Neuronal stem cell (in vitro differentiated cells): ENCODE data around the gene IL20RB.

Experiments
- DNase-seq: peaks from one replicate; pipeline ENCODE4 v3.0.0-alpha.2; 2013; ENCODE audit warnings: low spot score
- H2AFZ ChIP-seq: one replicate; pipeline ENCODE4 v1.6.1; 2013; ENCODE audit warnings: mild to moderate bottlenecking, low read length, inconsistent platforms
- H2AK5ac ChIP-seq: 2 replicates; pipeline ENCODE4 v1.6.1; 2013; ENCODE audit warnings: low read depth, mild to moderate bottlenecking, inconsistent platforms, low read length, moderate library complexity, mixed read lengths
- H2BK120ac ChIP-seq: 2 replicates; pipeline ENCODE4 v1.6.1; 2013; ENCODE audit warnings: low read depth, mild to moderate bottlenecking, inconsistent platforms, low read length, moderate library complexity, mixed read lengths
- H2BK12ac ChIP-seq: one replicate; pipeline ENCODE4 v1.6.1; 2013; ENCODE audit warnings: low read length, inconsistent platforms
- H2BK15ac ChIP-seq: 2 replicates; pipeline ENCODE4 v1.6.1; 2013; ENCODE audit warnings: mild to moderate bottlenecking, low read length, inconsistent platforms, mixed read lengths
- H2BK5ac ChIP-seq: one replicate; pipeline ENCODE4 v1.6.1; 2013; ENCODE audit warnings: inconsistent platforms, mild to moderate bottlenecking, low read length, moderate library complexity
- H3K14ac ChIP-seq: one replicate; pipeline ENCODE4 v1.6.1; 2013; ENCODE audit warnings: low read length, inconsistent platforms
- H3K18ac ChIP-seq: 2 replicates; pipeline ENCODE4 v1.6.1; 2013; ENCODE audit warnings: low read length, inconsistent platforms
- H3K23ac ChIP-seq: 2 replicates; pipeline ENCODE4 v1.6.1; 2013; ENCODE audit warnings: low read depth, mild to moderate bottlenecking, mixed read lengths, low read length, inconsistent platforms; ENCODE audit not compliant: poor library complexity
- H3K27ac ChIP-seq: replicated peaks from 3 replicates; pipeline ENCODE4 v1.5.1; 2013; ENCODE audit warnings: low read length, inconsistent platforms
- H3K27me3 ChIP-seq, 3 experiments: 2 replicates each; pipeline ENCODE4 v1.6.1; 2013; ENCODE audit warnings: low read length in 3 of 3, mild to moderate bottlenecking in 2 of 3, inconsistent platforms in 1 of 3, low read depth in 1 of 3, mixed read lengths in 1 of 3, moderate library complexity in 1 of 3; ENCODE audit not compliant: control insufficient read depth in 3 of 3, insufficient read depth in 3 of 3
- H3K36me3 ChIP-seq, 2 donors: replicated peaks in 1 of 2; 2 replicates each; pipeline ENCODE4 v1.6.1; 2013; ENCODE audit warnings: low read length in 2 of 2; ENCODE audit not compliant: control insufficient read depth in 2 of 2, insufficient read depth in 2 of 2
- H3K4ac ChIP-seq: 2 replicates; pipeline ENCODE4 v1.6.1; 2013; ENCODE audit warnings: inconsistent platforms, mild to moderate bottlenecking, low read length, moderate library complexity
- H3K4me1 ChIP-seq, 2 donors: 1 replicate in 1 of 2; 2 replicates in 1 of 2; pipeline ENCODE4 v1.6.1; 2013; ENCODE audit warnings: low read length in 2 of 2, low read depth in 1 of 2; ENCODE audit not compliant: control insufficient read depth in 2 of 2, insufficient read depth in 1 of 2
- H3K4me2 ChIP-seq: one replicate; pipeline ENCODE4 v1.6.1; 2013; ENCODE audit warnings: mild to moderate bottlenecking, low read length, inconsistent platforms; ENCODE audit not compliant: insufficient read depth, poor library complexity, severe bottlenecking
- H3K4me3 ChIP-seq, 2 donors: 2 replicates each; pipeline ENCODE4 v1.5.1; 2013; ENCODE audit warnings: low read length in 2 of 2, mild to moderate bottlenecking in 2 of 2, inconsistent platforms in 1 of 2, moderate library complexity in 1 of 2
- H3K79me1 ChIP-seq: one replicate; pipeline ENCODE4 v1.6.1; 2013; ENCODE audit warnings: low read depth, mild to moderate bottlenecking, inconsistent platforms, low read length, moderate library complexity
- H3K9ac ChIP-seq: one replicate; pipeline ENCODE4 v1.6.1; 2013; ENCODE audit warnings: mild to moderate bottlenecking, low read depth, low read length, inconsistent platforms; ENCODE audit not compliant: poor library complexity
- H3K9me3 ChIP-seq, 2 donors: replicated peaks in 1 of 2; 2 replicates each; pipeline versions ENCODE3 to v1.6.1; 2013; ENCODE audit warnings: low read length in 2 of 2, mild to moderate bottlenecking in 2 of 2, inconsistent platforms in 1 of 2, low read depth in 1 of 2, mixed read lengths in 1 of 2, moderate library complexity in 1 of 2; ENCODE audit not compliant: control insufficient read depth in 2 of 2, insufficient read depth in 1 of 2
- H4K8ac ChIP-seq: one replicate; pipeline ENCODE4 v1.6.1; 2013; ENCODE audit warnings: low read depth, mild to moderate bottlenecking, inconsistent platforms, low read length, moderate library complexity
- H4K91ac ChIP-seq: one replicate; pipeline ENCODE4 v1.6.1; 2013; ENCODE audit warnings: low read length, low read depth, mild to moderate bottlenecking, inconsistent platforms; ENCODE audit not compliant: poor library complexity
- WGBS, 2 donors: extraction: QIAGEN DNeasy Blood & Tissue Kit; methylation state at CpG; one replicate each; pipeline ENCODE4 v1.1.7; 2013; ENCODE audit warnings: missing lambda C conversion rate in 2 of 2, mixed read lengths in 1 of 2; ENCODE audit not compliant: insufficient read length in 2 of 2, insufficient replicate concordance in 1 of 2; ENCODE audit errors: extremely low coverage in 2 of 2; 5-methylcytosine and 5-hydroxymethylcytosine counted together

IL20RB gene

DNA sequence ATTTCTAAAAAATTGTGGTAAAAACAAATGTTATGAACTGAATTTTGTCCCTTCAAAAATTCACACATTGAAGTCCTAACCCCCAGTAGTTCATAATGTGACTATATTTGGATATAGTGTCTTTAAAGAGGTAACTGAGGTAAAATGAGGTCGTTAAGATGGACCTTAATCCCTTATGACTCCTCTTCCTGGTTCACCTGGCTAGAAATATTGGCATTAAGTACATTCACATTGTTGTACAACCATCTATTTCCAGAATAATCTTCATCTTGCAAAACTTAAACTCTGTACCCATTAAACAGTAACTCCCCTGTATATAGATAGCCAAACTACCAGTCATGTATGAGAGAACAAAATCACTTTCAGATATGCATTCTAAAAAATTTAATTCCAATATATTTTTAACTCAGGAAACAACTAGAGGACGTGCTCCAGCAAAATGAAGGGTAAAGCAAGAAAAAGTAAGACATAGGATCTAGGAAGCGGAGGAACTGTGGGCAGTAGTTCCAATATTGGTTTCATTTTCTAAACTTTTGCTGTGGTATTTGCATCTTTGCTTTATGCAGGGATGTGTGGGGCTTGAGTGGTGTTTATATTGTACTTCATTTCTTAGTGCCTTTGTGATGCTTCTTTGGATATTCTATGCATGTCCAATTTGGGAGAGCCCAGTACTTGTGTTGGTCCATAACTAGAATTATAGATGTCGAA, 36.7 kb upstream of the IL20RB start:
- Histone ChIP-seq H3K4me2 (no peak overlapping the region), H3K14ac (no peak overlapping the region), H3K27ac (no peak overlapping the region), H4K8ac (no peak overlapping the region), H3K79me1 (no peaks in the 10 kb centered on the region), H3K9ac (no peak overlapping the region), H2BK120ac (no peak overlapping the region), H3K27me3 (no peaks in the 10 kb centered on the region), H3K9me3 (peaks cover 0 to 16% of the 10 kb centered on the region in 2 donors), H3K4me3 (no peak overlapping the region), H3K23ac (no peak overlapping the region), H3K36me3 (no peaks in the 10 kb centered on the region), H2BK15ac (no peak overlapping the region), H3K4ac (no peak overlapping the region), H2AFZ (no peak overlapping the region), H4K91ac (no peak overlapping the region), H3K18ac (no peak overlapping the region), H3K4me1 (no peaks in the 10 kb centered on the region), H2BK12ac (no peak overlapping the region), H2BK5ac (no peak overlapping the region), H2AK5ac (no peak overlapping the region)
- DNase-seq: no peak
- no CpG with 5 or more reads among the region's 4 CpGs for WGBS, 2 donors

DNA sequence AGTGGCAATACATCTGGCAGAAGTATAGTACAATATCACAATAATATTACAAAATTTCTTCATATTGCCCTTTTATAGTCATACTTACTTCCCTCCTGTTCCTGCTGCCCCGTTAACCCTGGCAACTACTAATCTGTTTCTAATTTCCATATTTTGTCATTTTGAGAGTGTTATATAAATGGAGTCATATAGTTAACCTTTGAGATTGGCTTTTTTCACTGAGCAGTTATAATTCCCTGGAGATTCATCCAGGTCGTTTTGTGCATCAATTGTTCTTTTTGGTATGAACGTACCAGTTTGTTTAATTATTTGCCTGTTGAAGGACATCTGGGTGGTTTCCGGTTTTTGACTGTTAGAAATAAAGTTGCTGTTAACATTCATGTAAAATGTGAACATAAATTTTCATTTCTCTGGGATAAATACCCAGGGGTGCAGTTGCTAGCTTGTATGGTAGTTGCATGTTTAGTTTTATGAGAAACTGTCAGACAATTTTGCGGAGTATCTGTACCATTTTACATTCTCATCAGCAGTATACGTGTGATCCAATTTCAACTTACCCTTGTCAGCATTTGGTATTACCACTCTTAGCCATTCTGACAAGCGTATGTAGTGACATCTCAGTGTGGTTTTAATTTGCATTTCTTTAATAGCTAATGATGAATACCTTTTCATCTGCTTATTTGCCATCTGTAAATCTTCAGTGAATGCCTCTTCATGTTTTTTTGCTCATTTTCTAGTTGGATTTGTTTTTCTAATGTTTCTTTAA, 32.2 kb upstream of the IL20RB start:
- H2BK120ac ChIP-seq: no peak overlapping the region
- no peak overlapping the region for H2AFZ ChIP-seq
- no peak for DNase-seq
- no peak overlapping the region for H3K23ac ChIP-seq
- H2BK15ac ChIP-seq: no peak overlapping the region
- no peak overlapping the region for H3K27ac ChIP-seq
- no peak overlapping the region for H3K4me3 ChIP-seq
- no peak overlapping the region for H3K4ac ChIP-seq
- H3K9me3 ChIP-seq: peaks cover 0 to 13% of the 10 kb centered on the region in 2 donors
- no peaks in the 10 kb centered on the region for H3K79me1 ChIP-seq
- no peaks in the 10 kb centered on the region for H3K4me1 ChIP-seq
- no peak overlapping the region for H4K8ac ChIP-seq
- no peak overlapping the region for H2BK12ac ChIP-seq
- no peak overlapping the region for H2AK5ac ChIP-seq
- no peak overlapping the region for H3K18ac ChIP-seq
- H3K9ac ChIP-seq: no peak overlapping the region
- H3K36me3 ChIP-seq: peaks cover 3 to 25% of the 10 kb centered on the region in 2 donors
- WGBS, 2 donors: no CpG with 5 or more reads among the region's 7 CpGs
- H2BK5ac ChIP-seq: no peak overlapping the region
- H3K27me3 ChIP-seq: no peaks in the 10 kb centered on the region
- H3K14ac ChIP-seq: no peak overlapping the region
- H4K91ac ChIP-seq: no peak overlapping the region
- no peak overlapping the region for H3K4me2 ChIP-seq

GRCh38 chr3:136928240-136928639, 29.5 kb upstream of the IL20RB start:
- Histone ChIP-seq H3K27ac (no peak overlapping the region), H4K8ac (no peak overlapping the region), H4K91ac (no peak overlapping the region), H3K9ac (no peak overlapping the region), H3K4me1 (no peaks in the 10 kb centered on the region), H2AFZ (no peak overlapping the region), H2BK120ac (no peak overlapping the region), H3K79me1 (no peaks in the 10 kb centered on the region), H3K27me3 (no peaks in the 10 kb centered on the region), H3K36me3 (peaks cover 3 to 25% of the 10 kb centered on the region in 2 donors), H3K4me2 (no peak overlapping the region), H2BK5ac (no peak overlapping the region), H3K4ac (no peak overlapping the region), H2BK12ac (no peak overlapping the region), H3K14ac (no peak overlapping the region), H3K18ac (no peak overlapping the region), H3K23ac (no peak overlapping the region), H3K9me3 (peaks cover 0 to 3% of the 10 kb centered on the region in 2 donors), H2BK15ac (no peak overlapping the region), H3K4me3 (no peak overlapping the region), H2AK5ac (no peak overlapping the region)
- DNase-seq: no peak

- H3K9ac ChIP-seq: no peak overlapping the region
- H3K23ac ChIP-seq: no peak overlapping the region
- H3K36me3 ChIP-seq: peaks cover 3 to 32% of the 10 kb centered on the region in 2 donors
- H2BK12ac ChIP-seq: no peak overlapping the region
- H3K9me3 ChIP-seq: peaks cover 0 to 3% of the 10 kb centered on the region in 2 donors
- H3K14ac ChIP-seq: no peak overlapping the region
- no peak overlapping the region for H3K18ac ChIP-seq
- no peak overlapping the region for H4K91ac ChIP-seq
- no peak for DNase-seq
- no peak overlapping the region for H2AK5ac ChIP-seq
- H2BK15ac ChIP-seq: no peak overlapping the region
- H3K4me3 ChIP-seq: no peak overlapping the region
- H4K8ac ChIP-seq: no peak overlapping the region
- H2BK120ac ChIP-seq: no peak overlapping the region
- no CpG with 5 or more reads among the region's 4 CpGs for WGBS, 2 donors
- H2AFZ ChIP-seq: no peak overlapping the region
- H3K4me2 ChIP-seq: no peak overlapping the region
- H3K4ac ChIP-seq: no peak overlapping the region
- H3K79me1 ChIP-seq: no peaks in the 10 kb centered on the region
- H2BK5ac ChIP-seq: no peak overlapping the region
- H3K27ac ChIP-seq: no peak overlapping the region
- no peaks in the 10 kb centered on the region for H3K27me3 ChIP-seq
- H3K4me1 ChIP-seq: no peaks in the 10 kb centered on the region
These were observed 27.7 kb upstream of the IL20RB start for GRCh38 chr3:136929977-136930670.
